Keratinocyte (primary cell): Measurements from ENCODE around the gene NEK8.

ENCODE experiments used
- EZH2 ChIP-seq: IDR thresholded peaks from one replicate; pipeline ENCODE4 v1.6.1; 2012; ENCODE audit warnings: inconsistent platforms, mild to moderate bottlenecking, low read length, moderate library complexity
- TF ChIP-seq, protein P1 (sequence below), 3 experiments: IDR thresholded peaks in 1 of 3; conservative IDR thresholded peaks in 1 of 3; optimal IDR thresholded peaks in 1 of 3; 2 replicates in 2 of 3; 3 replicates in 1 of 3; pipeline versions ENCODE3 to v1.5.1; 2011; ENCODE audit warnings: low read length in 3 of 3, mild to moderate bottlenecking in 3 of 3, moderate library complexity in 2 of 3, control low read depth in 1 of 3, inconsistent platforms in 1 of 3; ENCODE audit not compliant: insufficient read depth in 2 of 3; ENCODE audit errors: extremely low read depth in 1 of 3

DNA sequence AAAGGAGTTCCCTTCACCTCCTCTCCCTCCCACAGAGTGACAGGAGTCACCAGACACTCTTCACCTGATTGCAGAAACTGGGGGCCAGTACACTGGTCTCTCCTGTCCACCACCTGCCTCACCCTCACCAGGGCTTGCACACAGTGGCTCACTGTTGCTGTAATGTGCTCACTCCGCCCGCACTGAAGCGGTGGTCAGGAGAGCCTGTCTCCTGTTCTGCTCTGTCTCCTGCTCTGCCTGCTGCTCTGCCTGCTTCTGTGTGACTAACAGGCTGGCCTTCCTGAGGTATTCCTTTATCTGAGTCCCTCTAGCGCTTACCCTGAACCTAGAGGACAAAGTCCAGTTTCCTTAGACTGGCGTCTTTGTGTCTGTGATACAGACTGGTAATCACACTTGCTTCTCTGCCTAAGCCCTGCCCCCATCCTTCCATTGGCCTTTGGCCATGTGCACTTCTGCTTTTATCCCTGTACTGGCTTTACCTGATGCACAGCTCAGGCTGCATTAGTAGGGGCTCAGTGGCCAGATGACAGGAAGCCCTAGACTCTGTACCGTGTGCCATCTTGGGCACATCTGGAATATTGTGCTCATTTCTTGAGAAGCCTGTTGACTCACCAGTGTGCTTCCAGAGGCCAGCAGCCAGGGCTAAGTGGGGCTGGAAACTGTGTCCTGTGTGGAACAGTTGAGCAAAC is 30.2 kb upstream of the NEK8 start:
- TF ChIP-seq, protein P1, sequence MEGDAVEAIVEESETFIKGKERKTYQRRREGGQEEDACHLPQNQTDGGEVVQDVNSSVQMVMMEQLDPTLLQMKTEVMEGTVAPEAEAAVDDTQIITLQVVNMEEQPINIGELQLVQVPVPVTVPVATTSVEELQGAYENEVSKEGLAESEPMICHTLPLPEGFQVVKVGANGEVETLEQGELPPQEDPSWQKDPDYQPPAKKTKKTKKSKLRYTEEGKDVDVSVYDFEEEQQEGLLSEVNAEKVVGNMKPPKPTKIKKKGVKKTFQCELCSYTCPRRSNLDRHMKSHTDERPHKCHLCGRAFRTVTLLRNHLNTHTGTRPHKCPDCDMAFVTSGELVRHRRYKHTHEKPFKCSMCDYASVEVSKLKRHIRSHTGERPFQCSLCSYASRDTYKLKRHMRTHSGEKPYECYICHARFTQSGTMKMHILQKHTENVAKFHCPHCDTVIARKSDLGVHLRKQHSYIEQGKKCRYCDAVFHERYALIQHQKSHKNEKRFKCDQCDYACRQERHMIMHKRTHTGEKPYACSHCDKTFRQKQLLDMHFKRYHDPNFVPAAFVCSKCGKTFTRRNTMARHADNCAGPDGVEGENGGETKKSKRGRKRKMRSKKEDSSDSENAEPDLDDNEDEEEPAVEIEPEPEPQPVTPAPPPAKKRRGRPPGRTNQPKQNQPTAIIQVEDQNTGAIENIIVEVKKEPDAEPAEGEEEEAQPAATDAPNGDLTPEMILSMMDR (optimal IDR thresholded peaks at IDR 0.05 in 1 of 3, IDR thresholded peaks at IDR 0.05 in 1 of 3, conservative IDR thresholded peaks at IDR 0.05 in 1 of 3; ENCODE audit: extremely low read depth in 1 of 3, insufficient read depth in 2 of 3, low read length in 3 of 3) = no peak
- TF ChIP-seq EZH2 = no peak
